ENCODE results near the gene SLC25A33.

The SLC25A33 gene

DNA sequence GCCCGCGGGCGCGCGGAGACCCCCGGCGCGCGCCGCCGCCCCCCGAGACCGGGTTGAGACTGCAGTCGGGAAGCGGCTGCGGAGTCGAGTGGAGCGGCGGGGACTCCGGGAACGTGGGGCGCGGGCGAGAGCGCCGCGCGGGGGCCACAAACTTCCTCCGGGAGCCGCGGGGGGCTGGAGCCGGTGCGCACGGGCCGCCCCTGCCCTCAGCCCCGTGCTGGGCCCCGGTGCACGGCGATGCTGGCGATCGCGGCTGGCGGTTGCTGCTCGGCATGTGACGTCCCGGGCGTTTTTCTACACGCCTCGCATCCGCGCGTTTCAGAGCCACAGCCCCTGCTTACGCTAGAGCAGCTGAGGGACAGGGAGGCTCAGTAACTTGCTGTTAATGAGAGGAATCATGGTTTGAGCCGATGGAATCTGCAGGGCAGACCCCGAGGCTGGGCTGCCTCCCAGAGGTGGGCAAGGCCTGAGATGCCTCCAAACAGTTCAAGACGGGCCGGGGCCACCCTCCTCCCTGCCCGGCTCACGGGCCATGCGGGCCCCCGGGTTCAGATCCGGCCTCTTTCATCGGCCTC, 50.0 kb downstream of the SLC25A33 start:
- H3K4me3 ChIP-seq (ENCODE audit: low read length): peak overlapping the region; percentile 66
- TF ChIP-seq, protein P1, sequence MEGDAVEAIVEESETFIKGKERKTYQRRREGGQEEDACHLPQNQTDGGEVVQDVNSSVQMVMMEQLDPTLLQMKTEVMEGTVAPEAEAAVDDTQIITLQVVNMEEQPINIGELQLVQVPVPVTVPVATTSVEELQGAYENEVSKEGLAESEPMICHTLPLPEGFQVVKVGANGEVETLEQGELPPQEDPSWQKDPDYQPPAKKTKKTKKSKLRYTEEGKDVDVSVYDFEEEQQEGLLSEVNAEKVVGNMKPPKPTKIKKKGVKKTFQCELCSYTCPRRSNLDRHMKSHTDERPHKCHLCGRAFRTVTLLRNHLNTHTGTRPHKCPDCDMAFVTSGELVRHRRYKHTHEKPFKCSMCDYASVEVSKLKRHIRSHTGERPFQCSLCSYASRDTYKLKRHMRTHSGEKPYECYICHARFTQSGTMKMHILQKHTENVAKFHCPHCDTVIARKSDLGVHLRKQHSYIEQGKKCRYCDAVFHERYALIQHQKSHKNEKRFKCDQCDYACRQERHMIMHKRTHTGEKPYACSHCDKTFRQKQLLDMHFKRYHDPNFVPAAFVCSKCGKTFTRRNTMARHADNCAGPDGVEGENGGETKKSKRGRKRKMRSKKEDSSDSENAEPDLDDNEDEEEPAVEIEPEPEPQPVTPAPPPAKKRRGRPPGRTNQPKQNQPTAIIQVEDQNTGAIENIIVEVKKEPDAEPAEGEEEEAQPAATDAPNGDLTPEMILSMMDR (conservative IDR thresholded peaks at IDR 0.05; ENCODE audit: low read depth, low read length): no peak
- no peak for DNase-seq (ENCODE audit: low read depth)

- peak overlapping the region; percentile 66 for H3K4me3 ChIP-seq (ENCODE audit: low read length)
- TF ChIP-seq, protein P1 (conservative IDR thresholded peaks at IDR 0.05; ENCODE audit: low read depth, low read length): no peak
- DNase-seq (ENCODE audit: low read depth): no peak
Observed at GRCh38 chr1:9589719-9590157, 50.5 kb downstream of the SLC25A33 start.

DNA sequence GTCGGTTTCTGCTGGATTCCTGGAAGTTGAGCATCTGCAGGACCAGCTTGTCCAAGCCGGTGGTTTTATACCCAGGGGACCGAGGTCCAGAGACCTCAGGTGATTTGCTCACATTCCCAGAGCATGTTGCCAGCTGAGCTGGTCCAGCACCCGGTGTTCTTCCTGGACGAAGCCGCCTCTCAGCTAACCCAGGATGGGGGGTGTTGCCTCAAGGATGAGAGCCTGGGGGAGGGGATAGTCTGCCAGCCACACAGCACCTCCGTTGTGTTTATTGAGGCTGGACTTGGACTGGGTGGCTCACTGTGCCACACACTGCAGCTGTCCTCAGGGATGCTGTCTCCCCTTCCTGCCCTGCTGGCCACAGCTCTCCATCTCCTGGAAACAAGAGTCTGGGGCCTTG, 50.9 kb downstream of the SLC25A33 start:
- no peak overlapping the region for H3K4me3 ChIP-seq (ENCODE audit: low read length)

DNA sequence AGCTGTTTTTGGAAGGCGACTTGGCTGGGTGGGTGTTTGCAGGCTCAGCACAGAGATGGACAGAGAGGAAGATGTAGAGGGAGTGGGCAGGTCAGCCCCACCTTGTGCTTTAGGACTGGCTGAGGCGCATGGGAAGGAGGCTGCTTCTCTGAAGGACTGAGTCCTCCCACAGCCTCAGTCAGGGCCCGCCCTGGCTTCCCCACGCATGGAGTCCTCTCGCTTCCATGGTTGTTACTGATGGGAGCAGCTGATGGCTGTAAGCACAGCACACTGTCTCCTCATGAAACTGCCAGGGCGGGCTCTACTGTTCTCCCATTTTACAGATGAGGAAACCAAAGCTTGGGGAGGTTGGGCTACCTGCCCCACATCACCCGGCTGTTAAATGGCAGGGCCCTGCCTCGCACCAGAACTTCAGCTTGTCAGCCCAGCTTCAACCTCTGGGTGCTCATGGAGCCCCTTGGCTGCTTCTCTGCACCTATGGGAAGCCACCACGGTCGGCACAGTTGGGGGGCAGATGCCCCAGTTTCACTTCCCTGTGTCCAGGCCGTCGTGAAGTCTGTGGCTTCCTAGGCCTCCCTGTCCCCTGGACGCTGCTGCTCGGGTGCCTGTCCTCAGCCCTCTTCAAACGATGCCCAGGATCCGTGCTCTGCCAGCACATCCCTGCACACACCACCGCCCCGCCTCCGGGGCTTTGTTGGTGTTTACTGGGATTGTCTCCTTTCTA, 51.8 kb downstream of the SLC25A33 start:
- TF ChIP-seq, protein P1 (conservative IDR thresholded peaks at IDR 0.05; ENCODE audit: low read depth, low read length): no peak
- no peak for DNase-seq (ENCODE audit: low read depth)
- H3K4me3 ChIP-seq (ENCODE audit: low read length): no peak overlapping the region

More for the DNA sequence above, 50.9 kb downstream of the SLC25A33 start:
- TF ChIP-seq, protein P1 (conservative IDR thresholded peaks at IDR 0.05; ENCODE audit: low read depth, low read length): no peak
- no peak for DNase-seq (ENCODE audit: low read depth)

DNA sequence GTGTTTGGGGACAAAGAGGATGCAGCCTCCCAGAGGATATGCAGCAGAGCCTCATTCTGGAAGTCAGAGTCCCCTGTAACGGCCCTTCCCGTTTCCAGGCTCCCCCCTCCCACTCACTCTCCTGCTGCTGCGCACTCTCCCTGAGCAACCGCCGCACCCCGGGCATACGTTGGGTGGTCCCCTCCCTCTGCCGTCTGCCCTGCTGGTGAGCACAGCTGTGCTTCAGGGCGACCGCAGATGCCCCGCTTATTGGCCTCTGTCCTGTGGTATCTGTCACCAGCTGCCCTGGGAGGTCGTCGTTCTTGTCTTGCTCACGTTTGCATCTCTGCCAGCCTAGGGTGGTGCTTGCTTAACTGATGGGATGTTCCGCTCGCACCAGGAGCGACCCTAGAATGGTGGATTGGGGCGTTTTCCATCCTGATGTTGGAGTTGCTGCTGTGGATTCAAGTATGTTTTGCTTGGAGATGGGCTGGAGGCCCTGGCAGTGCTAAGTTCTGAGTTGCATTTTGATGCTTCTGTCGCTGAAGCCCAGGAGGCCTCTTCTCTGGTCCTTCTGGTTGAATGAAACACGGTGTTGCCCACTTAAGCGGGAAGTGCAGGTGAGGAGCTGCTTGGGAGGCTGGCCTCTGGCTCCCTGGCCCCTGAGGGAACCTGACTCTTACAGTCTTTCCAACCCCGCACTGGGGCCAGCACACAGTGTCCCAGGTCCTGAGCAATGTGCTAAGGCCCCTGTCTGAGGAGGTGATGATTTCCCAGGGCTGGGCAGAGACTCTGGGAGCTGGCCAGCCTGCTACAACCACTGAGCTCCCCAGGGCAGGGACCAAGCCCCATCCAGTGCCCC, 52.6 kb downstream of the SLC25A33 start:
- no peak overlapping the region for H3K4me3 ChIP-seq (ENCODE audit: low read length)
- TF ChIP-seq, protein P1 (conservative IDR thresholded peaks at IDR 0.05; ENCODE audit: low read depth, low read length): no peak
- DNase-seq (ENCODE audit: low read depth): no peak

DNA sequence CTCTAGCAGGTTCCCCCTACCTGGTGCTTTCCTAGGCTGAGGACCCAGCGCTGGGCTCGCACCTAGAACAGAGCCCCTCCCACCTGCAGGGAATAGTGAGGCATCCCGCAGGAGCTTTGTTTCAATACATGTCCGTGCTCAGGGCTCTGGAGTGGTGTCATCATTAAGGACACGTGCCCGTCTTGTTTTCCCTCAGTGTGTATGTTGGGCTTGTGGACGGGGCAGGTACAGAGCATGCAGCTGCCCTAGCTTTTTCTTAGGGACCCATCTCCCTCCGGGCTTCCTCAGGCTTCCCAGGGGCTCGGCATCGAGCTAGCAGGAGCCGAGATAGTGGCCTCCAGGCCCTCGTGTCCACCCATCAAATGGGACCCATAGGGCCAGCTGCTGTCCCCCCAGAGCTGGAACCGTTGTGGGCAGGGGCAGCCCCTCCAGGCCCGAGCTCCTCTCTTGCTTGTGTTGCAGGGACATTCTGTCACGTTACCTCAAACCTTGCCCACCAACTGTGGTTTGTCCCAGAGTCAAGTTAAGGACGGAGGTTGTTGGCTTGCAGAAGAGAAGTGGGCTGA, 53.3 kb downstream of the SLC25A33 start:
- DNase-seq (ENCODE audit: low read depth): no peak
- TF ChIP-seq, protein P1 (conservative IDR thresholded peaks at IDR 0.05; ENCODE audit: low read depth, low read length): no peak
- no peak overlapping the region for H3K4me3 ChIP-seq (ENCODE audit: low read length)

Measured in retinal pigment epithelial cell (primary cell).